Cardiac muscle cell (in vitro differentiated cells and primary cell): ENCODE results near the gene SLC35E1. TPM values are rescaled to one million over a fixed set of nuclear protein-coding genes. Genes with fewer than 3 reads are reported as not detected.
A peak's percentile ranks its signal among the peaks of the same experiment; 100 is the strongest.

Source experiments
- DNase-seq, 2 donors: peaks; one replicate each; pipeline versions ENCODE4 v3.0.0 to v3.0.0-alpha.2; 2010 to 2017; ENCODE audit warnings: low read depth in 1 of 2, low spot score in 1 of 2
- H3K27ac ChIP-seq: fragments of 200-600 bp; sonication (generic); 2 replicates; pipeline ENCODE4 v1.5.1; 2016
- H3K27me3 ChIP-seq: fragments of 200-600 bp; sonication (generic); 2 replicates; pipeline ENCODE4 v1.6.0; 2016; ENCODE audit warnings: control low read depth
- H3K36me3 ChIP-seq: fragments of 200-600 bp; sonication (generic); 2 replicates; pipeline ENCODE4 v1.5.1; 2016; ENCODE audit warnings: control low read depth
- H3K4me1 ChIP-seq: fragments of 200-600 bp; sonication (generic); 2 replicates; pipeline ENCODE4 v1.8.1; 2017; ENCODE audit warnings: low read depth, mild to moderate bottlenecking, mixed run types
- H3K4me3 ChIP-seq: fragments of 200-600 bp; sonication (generic); 2 replicates; pipeline ENCODE4 v1.5.1; 2016; ENCODE audit warnings: mild to moderate bottlenecking
- H3K9me3 ChIP-seq: fragments of 200-600 bp; sonication (generic); 2 replicates; pipeline ENCODE4 v1.5.1; 2017; ENCODE audit warnings: low read depth, mild to moderate bottlenecking, control low read depth
- polyA plus RNA-seq: library from polyadenylated mRNA; unstranded; fragments of >200 nt; fragmentation: Nextera tagmentation; extraction: Ambion mirVana; gene quantifications from 2 replicates; pipeline ENCODE4 v1.2.1, GENCODE V29; 2016
- total RNA-seq: library from RNA; depleted of rRNA; stranded (reverse); fragments of >200 nt; gene quantifications from 2 replicates; pipeline ENCODE4 v1.2.3, GENCODE V29; 2016
- TF ChIP-seq, protein P1 (sequence below): IDR thresholded peaks from 2 replicates; pipeline ENCODE4 v1.5.1; 2012; ENCODE audit warnings: low read depth, mild to moderate bottlenecking, low read length

SLC35E1 gene
- total and polyA plus RNA-seq, 2 experiments from 2014 or later: 22.5 to 29.7 TPM

DNA sequence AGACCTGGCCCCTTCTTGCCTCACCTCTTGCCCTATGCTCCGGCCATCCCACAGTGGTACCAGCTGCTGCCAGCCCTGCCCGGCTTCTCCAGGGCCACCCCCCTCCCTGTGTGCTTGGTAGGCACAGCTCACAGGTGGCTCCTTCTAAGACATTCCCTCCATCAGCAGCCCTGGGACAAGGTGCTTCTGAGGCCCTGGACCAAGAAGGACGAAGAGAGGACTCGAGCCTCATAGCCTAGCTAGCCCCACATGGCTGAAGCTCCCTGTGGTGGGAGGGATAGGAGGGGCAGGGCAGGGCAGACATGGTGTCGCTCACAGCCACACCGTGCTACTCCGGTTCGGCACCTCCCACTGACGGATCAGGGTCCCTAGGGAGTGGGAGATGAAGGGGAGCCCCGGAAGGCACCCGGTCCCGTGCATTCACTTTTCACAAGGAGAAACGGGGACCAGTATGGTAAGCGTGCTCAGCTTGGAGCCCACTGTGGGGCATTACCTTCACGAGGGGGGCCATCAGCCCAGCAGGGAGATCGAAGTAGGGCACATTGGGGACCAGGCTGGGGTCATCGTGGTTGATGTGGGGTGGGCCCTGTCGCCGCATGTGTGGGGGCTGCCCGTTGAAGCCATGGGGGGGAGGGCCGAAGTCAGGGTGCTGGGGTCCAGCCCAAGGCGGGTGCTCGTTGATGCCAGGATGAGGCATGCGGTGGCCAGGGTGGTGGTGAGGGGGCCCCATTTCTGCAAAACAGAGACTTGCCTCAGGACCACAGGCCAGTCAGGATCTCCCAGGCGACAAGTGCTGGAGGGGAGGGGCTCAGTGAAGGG lies 49.4 kb downstream of the SLC35E1 start:
- Histone ChIP-seq H3K27me3 (no peaks in the 10 kb centered on the region), H3K4me3 (no peak overlapping the region), H3K27ac (no peak overlapping the region), H3K4me1 (no peaks in the 10 kb centered on the region), H3K9me3 (no peaks in the 10 kb centered on the region), H3K36me3 (peaks cover 80% of the 10 kb centered on the region)
- TF ChIP-seq, protein P1, sequence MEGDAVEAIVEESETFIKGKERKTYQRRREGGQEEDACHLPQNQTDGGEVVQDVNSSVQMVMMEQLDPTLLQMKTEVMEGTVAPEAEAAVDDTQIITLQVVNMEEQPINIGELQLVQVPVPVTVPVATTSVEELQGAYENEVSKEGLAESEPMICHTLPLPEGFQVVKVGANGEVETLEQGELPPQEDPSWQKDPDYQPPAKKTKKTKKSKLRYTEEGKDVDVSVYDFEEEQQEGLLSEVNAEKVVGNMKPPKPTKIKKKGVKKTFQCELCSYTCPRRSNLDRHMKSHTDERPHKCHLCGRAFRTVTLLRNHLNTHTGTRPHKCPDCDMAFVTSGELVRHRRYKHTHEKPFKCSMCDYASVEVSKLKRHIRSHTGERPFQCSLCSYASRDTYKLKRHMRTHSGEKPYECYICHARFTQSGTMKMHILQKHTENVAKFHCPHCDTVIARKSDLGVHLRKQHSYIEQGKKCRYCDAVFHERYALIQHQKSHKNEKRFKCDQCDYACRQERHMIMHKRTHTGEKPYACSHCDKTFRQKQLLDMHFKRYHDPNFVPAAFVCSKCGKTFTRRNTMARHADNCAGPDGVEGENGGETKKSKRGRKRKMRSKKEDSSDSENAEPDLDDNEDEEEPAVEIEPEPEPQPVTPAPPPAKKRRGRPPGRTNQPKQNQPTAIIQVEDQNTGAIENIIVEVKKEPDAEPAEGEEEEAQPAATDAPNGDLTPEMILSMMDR: no peak
- DNase-seq: no peak

DNA sequence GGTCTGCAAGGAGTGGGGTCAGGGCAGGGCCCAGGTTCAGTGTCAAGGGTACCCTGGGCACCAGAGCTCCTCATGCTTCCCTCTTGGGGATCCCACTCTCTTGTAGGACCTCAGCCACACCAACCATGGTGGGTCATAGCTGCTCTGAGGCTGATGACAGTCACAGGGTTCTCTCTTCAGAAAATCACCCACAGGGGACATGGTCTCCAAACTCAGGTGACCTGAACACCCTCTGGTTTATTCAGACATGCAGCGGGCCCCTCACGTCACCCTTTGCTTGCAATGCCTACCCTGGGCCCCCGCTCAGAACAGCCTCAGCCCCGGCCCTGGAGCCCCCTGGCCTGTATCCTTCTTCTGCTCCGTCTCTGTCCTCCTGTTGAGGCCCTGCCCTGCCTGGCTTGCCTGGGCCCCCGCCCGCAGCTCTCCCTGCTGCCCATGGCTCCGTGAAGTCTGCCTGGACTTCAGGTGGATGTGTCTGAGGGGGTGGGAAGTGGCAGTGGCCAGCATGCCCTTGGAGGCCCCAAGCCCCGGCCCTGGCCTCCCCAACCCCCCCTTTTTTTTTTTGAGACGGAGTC lies 50.4 kb downstream of the SLC35E1 start:
- TF ChIP-seq, protein P1: no peak
- Histone ChIP-seq H3K27me3 (no peaks in the 10 kb centered on the region), H3K4me1 (no peaks in the 10 kb centered on the region), H3K4me3 (no peak overlapping the region), H3K9me3 (no peaks in the 10 kb centered on the region), H3K36me3 (peaks cover 75% of the 10 kb centered on the region), H3K27ac (no peak overlapping the region)
- no peak for DNase-seq

DNA sequence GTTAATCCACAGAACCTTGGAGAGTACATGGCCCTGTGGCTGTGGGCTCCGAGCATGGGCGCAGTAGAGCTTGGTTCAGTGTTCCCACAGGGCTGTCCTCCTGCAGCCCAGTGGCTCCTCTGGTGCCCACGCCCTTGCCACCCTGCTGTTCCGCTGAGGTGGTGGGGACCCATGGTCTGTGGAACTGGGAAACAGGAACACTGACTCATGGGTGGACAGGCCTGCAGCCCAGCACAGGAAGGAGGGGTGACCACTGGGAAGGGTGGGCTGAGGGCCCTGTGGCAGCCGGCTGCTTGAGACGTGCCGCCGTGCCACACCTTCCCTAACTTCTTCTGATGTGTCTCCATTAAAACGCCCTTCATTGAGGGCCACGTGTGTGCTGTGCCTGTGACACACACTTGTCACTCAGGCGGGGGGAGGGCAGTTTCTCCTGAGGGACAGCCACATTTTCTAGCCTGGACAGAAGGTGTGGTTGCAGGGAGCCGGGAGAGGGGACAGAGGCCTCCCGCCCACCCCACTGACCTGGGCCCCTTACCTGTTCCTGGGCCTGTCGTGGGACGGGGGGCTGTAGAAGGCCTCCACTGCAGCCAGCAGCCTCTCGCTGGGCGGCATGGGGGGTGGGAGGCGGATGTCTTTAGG lies 51.1 kb downstream of the SLC35E1 start:
- Histone ChIP-seq H3K27ac (peak overlapping the region; percentile 48), H3K9me3 (no peaks in the 10 kb centered on the region), H3K36me3 (peaks cover 71% of the 10 kb centered on the region), H3K4me3 (no peak overlapping the region), H3K27me3 (no peaks in the 10 kb centered on the region), H3K4me1 (no peaks in the 10 kb centered on the region)
- TF ChIP-seq, protein P1: no peak
- DNase-seq: no peak

DNA sequence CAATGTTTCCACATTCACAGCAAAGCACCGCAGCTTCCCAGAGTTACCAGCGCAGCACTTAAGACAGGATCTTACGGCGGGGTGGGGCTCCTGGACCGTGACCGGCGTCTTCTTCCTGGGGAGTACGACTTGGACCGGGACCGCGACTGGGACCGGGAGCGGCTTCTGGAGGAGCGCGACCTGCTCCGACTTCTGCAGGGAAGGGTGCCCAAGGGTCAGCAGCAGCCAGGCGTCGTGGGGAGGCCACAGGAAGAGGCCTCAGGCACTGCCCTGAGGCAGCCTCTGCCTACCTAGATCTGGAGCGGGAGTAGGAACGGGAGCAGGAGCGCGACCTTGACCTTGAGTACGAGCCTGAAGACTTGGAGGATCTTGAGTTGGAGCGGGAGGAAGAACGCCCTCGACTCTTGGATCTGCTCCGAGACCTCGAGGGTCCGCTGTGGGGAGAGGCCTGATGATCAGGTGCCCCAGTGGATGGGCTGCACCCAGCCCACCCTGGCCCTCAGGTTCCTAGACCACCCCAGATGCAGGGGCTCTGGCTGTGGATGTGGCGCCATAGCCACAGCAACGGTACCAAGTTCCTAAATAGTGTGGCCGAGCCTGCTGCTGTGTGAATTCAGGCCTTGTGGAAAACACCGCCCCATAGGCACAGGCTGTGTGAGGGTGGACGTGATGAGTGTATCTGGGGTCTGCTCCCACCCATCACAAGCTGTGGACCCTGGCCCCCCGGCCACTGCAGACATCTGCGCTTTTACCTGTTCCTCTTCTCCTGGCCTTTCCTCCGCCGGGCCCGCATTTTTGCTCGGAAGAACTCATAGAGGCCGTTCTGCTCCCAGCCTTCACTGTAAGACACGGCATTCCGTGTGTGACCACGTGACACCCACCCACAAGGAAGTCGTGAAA lies 51.9 kb downstream of the SLC35E1 start:
- Histone ChIP-seq H3K27me3 (no peaks in the 10 kb centered on the region), H3K4me3 (no peak overlapping the region), H3K9me3 (no peaks in the 10 kb centered on the region), H3K36me3 (peaks cover 67% of the 10 kb centered on the region), H3K27ac (peak overlapping the region; percentile 48), H3K4me1 (no peaks in the 10 kb centered on the region)
- TF ChIP-seq, protein P1: no peak
- DNase-seq: no peak

DNA sequence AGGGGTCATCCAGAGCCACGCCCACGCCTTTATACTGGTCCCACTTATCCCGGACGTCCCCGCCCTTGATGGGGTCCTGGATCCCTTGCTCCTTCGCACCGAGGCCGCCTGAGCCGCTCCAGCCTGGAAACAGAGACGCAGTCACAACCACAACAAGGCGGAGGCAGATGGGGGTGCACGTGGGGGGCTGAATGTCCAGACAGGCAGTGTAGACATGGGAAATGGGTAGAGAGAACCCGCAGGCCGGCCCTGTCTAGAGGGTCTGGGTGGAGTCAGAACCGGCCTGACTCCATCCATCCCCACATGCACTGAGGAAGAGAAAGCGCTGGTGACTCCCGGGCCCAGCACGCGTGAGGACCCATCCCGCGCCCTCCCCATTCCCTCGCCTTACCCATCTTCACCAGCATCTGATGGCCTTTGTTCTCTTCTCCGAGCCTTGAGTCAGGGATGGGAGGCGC lies 53.0 kb downstream of the SLC35E1 start:
- Histone ChIP-seq H3K27me3 (no peaks in the 10 kb centered on the region), H3K36me3 (peaks cover 59% of the 10 kb centered on the region), H3K27ac (no peak overlapping the region), H3K9me3 (no peaks in the 10 kb centered on the region), H3K4me1 (no peaks in the 10 kb centered on the region), H3K4me3 (no peak overlapping the region)
- TF ChIP-seq, protein P1: no peak
- DNase-seq: no peak
